GM13977 (cell line): ENCODE results near the gene ADGRE3.

ENCODE experiments used
- DNase-seq: peaks from one replicate; pipeline ENCODE4 v3.0.0; 2012; ENCODE audit warnings: low spot score
- in situ Hi-C: fragments of 300-500 bp; cut with MboI; formaldehyde crosslinking; loops from one replicate; pipeline ENCODE4 v1.12.0; 2022; ENCODE audit warnings: low sequenced_read_pairs, low pct_unique_long_range_greater_than_20kb, mixed read lengths, inconsistent platforms; ENCODE audit not compliant: unreplicated experiment
- TF ChIP-seq, protein P1 (sequence below): IDR thresholded peaks from 2 replicates; pipeline ENCODE4 v1.5.1; 2012; ENCODE audit warnings: mild to moderate bottlenecking, control low read depth; ENCODE audit not compliant: insufficient read depth; ENCODE audit errors: extremely low read depth, missing control alignments

The ADGRE3 gene

DNA sequence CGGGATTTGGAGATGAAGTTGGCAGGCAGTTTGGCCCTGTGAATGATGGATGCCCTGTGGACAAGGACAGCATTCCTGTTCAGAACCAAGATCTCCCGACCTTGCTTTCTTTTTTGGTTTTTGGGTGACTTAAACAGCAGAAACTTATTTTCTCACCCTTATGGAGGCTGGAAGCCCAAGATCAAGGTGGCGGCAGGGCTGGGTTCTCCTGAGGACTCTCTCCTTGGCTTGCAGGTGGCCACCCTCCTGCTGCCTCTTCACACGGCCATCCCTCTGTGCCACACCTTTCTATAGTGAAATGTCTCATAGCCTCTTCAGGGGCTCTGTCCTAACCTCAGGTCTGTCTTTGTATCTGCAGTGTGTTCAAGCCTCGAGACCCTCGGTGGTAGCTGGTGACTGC lies 29.2 kb upstream of the ADGRE3 start:
- in situ Hi-C loops = no loop called here

DNA sequence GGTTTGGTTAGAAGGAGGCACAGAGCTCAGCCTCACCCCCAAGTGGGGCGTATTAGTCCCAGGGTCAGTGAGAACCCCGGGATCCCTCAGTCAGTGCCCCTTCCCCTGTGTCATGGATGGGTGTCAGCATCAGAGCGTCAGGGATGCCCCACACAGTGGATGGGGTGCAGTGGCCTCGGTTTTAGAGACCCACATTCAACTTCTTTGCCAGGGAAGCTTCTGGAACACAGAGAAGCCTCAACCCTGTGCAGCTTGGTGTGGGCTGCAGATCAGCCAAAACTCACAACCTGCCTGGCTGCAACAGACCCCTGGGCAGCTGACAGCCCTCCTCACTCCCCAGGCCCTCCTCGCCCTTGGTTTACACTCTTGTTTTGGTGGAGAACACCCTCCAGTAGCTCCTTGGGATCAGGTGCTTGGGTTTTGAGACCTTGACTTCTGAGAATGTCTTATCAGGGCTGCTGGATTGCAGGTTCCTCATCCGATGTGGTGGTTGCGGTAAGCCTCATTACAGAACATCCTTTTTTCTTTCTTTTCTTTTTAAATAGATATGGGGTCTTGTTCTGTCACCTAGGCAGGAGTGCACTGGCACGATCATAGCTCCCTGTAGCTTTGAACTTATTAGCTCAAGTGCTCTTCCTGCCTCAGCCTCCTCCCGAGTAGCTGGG lies 26.2 kb upstream of the ADGRE3 start:
- in situ Hi-C loops = no loop called here
- DNase-seq = no peak
- TF ChIP-seq, protein P1, sequence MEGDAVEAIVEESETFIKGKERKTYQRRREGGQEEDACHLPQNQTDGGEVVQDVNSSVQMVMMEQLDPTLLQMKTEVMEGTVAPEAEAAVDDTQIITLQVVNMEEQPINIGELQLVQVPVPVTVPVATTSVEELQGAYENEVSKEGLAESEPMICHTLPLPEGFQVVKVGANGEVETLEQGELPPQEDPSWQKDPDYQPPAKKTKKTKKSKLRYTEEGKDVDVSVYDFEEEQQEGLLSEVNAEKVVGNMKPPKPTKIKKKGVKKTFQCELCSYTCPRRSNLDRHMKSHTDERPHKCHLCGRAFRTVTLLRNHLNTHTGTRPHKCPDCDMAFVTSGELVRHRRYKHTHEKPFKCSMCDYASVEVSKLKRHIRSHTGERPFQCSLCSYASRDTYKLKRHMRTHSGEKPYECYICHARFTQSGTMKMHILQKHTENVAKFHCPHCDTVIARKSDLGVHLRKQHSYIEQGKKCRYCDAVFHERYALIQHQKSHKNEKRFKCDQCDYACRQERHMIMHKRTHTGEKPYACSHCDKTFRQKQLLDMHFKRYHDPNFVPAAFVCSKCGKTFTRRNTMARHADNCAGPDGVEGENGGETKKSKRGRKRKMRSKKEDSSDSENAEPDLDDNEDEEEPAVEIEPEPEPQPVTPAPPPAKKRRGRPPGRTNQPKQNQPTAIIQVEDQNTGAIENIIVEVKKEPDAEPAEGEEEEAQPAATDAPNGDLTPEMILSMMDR = no peak

More for the DNA sequence above, 29.2 kb upstream of the ADGRE3 start:
- TF ChIP-seq, protein P1 = no peak
- no peak for DNase-seq

DNA sequence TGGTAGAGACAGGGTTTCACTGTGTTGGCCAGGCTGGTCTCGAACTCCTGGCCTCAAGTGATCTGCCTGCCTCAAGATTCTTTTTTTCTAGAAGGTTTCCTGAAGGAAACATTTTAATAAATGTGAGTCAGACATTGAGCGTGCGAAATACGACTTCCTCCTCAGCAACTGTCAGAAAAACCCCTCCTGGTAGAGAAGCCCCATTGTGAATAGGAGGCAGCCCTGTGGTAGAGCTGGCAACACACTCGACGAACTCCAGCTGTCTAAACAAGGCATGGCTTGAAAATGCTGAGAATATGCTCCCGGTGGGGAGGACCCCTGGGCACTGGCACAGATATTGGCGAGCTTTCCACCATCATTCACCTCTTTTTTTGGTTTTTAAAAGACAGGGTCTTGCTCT lies 25.0 kb upstream of the ADGRE3 start:
- in situ Hi-C loops = no loop called here
- DNase-seq = no peak
- TF ChIP-seq, protein P1 = no peak

DNA sequence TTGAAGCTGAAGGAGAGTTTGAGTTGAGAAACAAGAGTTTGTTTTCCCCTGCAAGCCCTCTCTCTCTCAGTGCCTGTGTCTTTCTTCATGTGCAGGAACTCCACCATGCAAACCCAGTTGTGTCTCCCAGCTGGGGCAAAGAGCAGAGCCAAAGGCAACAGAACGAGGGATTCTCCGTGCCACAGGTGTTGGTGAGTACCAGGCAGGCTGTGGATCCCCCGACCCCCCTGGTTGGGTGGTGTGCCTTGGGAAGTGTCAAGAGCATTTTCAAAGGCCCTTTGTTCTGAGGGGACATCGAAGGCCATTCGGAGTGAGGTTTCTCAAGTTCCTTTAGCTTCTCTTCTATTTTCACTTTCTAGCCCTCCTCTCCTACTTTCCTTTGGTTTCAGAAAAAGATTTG lies 20.8 kb upstream of the ADGRE3 start:
- in situ Hi-C loops = no loop called here
- TF ChIP-seq, protein P1 = no peak

DNA sequence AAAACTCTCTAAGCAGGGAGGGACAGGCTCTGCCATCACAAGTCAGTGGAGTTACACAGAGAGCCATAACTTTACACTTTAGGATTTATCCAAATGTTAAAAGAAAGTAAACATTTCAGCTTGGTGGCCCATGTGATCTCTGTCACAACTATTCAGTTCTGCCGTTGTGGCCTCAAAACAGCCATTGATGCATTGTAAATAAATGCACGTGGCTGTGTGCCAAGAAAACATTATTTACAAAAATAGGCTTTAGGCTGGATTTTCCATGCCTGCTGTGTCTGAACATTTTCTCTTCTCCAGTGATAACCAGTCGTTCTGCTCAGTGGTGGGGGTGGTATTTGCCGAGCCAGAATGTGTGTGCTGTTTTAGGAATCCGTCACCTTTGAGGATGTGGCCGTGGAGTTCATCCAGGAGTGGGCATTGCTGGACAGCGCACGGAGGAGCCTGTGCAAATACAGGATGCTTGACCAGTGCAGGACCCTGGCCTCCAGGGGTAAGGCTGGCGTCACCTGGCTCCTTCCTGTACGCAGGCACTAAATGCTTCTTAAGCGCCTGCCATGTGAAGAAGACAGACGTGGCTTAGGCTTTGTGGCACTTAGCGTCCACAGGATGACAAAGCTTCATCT lies 20.1 kb upstream of the ADGRE3 start:
- TF ChIP-seq, protein P1 = no peak
- no peak for DNase-seq
- in situ Hi-C loops = no loop called here

More for the DNA sequence above, 20.8 kb upstream of the ADGRE3 start:
- DNase-seq = no peak

DNA sequence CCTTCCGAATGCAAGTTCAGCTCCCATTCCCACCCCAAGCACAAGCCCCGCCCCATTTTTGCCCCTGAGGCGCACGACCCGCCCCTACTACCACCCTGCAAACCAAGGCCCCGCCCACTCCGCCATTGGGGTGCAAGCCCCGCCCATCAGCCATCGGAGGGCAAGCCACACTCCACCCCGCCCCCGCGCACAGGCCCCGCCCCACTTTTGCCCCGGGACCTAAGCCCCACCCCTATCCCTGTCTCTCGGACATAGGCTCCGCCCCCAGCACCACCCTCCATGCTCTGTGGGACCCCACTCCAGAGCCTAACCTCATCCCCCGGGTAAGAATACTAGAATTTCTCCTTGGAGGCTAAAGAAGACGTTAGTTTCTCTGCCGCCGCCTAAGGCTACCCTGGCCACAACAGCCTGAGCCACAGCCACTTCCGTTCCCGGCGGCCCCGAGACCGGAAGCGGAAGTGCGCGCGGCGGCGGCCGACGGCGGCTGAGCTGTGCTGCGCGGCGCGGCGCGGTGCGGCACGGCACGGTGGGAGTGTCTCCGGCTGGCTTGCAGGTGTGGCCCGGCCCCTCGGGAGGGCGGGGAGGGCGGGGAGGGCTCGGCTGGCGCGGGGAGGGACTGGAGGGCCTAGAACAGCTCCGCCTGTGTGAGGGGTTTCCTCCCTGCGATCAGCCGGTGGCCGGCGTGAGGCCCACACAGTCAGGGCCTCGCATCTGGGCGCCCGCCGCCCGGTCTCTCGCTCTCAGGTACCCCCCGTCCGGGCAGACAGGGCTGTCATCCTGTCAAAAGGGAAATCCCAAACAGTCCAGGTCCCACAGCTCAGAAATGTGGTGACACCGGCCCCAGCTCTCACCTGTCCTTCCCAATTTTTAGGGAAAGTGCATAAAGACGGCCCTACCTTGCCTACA lies 15.2 kb upstream of the ADGRE3 start, which contains the start of gene ZNF333:
TSS of gene ZNF333 (plus strand) at position 451 of the 906 bp plus-strand sequence. CDS start 3,444 bp downstream, outside the sequence.
- TF ChIP-seq, protein P1 = no peak
- in situ Hi-C loops = loop anchor here (5.0 kb wide), 1 partner anchor 108 kb away; the partner anchor contains the start of gene CLEC17A
- peak; percentile 96 for DNase-seq
